ENCODE results near the gene BEND7. TPM values are rescaled to one million over a fixed set of nuclear protein-coding genes. Genes with fewer than 3 reads are reported as not detected.
"Not testable (repeated sequence)": the region's sequence is repeated elsewhere in the genome, so short reads cannot be mapped to it uniquely, and the experiment has no call there.

BEND7 gene
- total and polyA plus RNA-seq, 4 donors, result 4.9 to 27.6 (median 10.4) TPM

DNA sequence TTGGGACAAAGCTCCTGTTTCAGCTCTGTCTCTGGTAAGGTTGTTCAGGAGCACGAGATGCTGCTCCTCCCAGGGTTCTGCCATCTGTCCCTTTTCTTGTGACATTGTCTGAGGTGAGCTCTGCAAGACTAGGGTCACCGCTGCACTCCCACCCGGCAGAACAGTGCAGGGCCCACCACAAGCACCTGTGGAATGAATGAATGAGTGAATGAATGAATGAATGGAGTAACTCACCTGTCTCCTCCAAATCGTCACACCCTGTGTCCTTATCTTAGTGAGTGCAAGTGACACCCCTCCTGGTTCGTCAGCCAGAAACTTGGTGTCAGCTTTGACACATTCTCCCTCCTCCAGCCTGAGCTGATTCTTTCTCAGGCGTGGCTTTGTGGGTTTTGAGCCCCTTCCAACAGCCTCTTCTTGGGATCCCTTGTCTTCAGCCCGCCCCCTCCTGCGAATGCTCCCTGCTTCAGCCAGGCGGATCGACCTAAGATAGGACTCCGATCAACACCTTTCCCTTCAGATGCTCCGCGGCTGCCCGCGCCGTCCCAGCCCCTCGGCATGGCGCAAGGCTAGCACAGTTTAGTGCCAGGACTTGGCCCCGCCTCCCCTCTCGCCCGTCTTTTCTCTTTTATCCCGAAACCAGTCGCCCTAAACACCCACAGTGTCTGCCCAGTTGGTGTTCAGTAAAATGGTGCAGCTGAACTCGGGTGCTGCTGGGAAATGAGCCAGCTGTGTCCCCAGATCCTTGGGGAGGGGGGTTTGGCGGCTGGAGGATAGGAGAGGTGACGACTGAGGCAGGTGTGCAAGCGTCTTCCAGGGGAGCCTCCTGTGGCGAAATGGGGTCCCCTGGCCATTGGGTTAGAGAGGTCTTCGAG, 89.3 kb downstream of the BEND7 start:
- Histone ChIP-seq H3K27ac (ENCODE audit: low read depth in 1 of 2, low read length in 1 of 2) (no peak overlapping the region), H3K9me3 (ENCODE audit: control insufficient read depth in 4 of 4, insufficient read depth in 3 of 4, low read length in 3 of 4) (no peaks in the 10 kb centered on the region), H3K4me1 (ENCODE audit: control insufficient read depth in 5 of 5, insufficient read depth in 5 of 5, low read length in 5 of 5) (peaks cover 0 to 13% (median 2%) of the 10 kb centered on the region in 5 donors), H3K27me3 (ENCODE audit: control insufficient read depth in 3 of 3, insufficient read depth in 3 of 3, low read length in 2 of 3) (peaks cover 2 to 42% (median 36%) of the 10 kb centered on the region in 3 donors), H3K4me3 (no peak overlapping the region), H3K36me3 (ENCODE audit: control insufficient read depth in 4 of 4, insufficient read depth in 4 of 4, low read length in 4 of 4) (peaks cover 0 to 2% (median 0%) of the 10 kb centered on the region in 4 donors), H3K9ac (ENCODE audit: insufficient read depth in 1 of 2, low read length in 2 of 2) (no peak overlapping the region)
- TF ChIP-seq, protein P1, sequence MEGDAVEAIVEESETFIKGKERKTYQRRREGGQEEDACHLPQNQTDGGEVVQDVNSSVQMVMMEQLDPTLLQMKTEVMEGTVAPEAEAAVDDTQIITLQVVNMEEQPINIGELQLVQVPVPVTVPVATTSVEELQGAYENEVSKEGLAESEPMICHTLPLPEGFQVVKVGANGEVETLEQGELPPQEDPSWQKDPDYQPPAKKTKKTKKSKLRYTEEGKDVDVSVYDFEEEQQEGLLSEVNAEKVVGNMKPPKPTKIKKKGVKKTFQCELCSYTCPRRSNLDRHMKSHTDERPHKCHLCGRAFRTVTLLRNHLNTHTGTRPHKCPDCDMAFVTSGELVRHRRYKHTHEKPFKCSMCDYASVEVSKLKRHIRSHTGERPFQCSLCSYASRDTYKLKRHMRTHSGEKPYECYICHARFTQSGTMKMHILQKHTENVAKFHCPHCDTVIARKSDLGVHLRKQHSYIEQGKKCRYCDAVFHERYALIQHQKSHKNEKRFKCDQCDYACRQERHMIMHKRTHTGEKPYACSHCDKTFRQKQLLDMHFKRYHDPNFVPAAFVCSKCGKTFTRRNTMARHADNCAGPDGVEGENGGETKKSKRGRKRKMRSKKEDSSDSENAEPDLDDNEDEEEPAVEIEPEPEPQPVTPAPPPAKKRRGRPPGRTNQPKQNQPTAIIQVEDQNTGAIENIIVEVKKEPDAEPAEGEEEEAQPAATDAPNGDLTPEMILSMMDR (IDR thresholded peaks at IDR 0.05; ENCODE audit: control extremely low read depth, extremely low read depth), result no peak
- 22 to 31% methylated on average over 29 of the region's 29 CpGs for WGBS, 2 donors
- ATAC-seq (ENCODE audit: insufficient read depth, low FRiP score), result peak; percentile 56
- DNase-seq, result no peak

DNA sequence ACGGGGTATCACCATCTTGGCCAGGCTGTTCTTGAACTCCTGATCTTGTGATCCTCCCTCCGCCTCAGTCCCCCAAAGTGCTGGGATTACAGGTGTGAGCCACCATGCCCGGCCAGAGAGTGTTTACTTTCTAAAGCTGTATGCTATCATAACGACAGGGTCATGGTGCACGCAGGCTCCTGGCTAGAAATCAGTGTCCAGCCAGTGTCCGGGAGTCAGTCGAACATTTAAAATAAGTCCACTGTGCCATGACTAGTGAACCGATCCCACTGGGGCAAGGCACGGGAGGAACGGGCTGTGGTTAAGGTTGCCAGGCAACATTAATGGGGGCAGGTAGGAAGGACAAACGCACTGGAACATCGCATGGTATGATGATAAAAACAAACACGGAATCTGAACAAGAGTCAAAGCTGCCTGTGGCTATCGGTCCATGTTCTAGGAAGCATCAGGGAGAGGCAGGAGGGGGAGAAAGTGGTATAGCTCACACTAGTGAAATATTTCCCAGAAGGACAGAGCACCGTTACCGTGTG, 91.7 kb downstream of the BEND7 start:
- Histone ChIP-seq H3K4me3 (no peak overlapping the region), H3K27ac (ENCODE audit: low read depth in 1 of 2, low read length in 1 of 2) (no peak overlapping the region), H3K27me3 (ENCODE audit: control insufficient read depth in 3 of 3, insufficient read depth in 3 of 3, low read length in 2 of 3) (peaks cover 2 to 34% (median 31%) of the 10 kb centered on the region in 3 donors), H3K4me1 (ENCODE audit: control insufficient read depth in 5 of 5, insufficient read depth in 5 of 5, low read length in 5 of 5) (peaks cover 0 to 13% (median 2%) of the 10 kb centered on the region in 5 donors), H3K9ac (ENCODE audit: insufficient read depth in 1 of 2, low read length in 2 of 2) (no peak overlapping the region), H3K9me3 (ENCODE audit: control insufficient read depth in 4 of 4, insufficient read depth in 3 of 4, low read length in 3 of 4) (no peaks in the 10 kb centered on the region), H3K36me3 (ENCODE audit: control insufficient read depth in 4 of 4, insufficient read depth in 4 of 4, low read length in 4 of 4) (no peaks in the 10 kb centered on the region)
- DNase-seq, result no peak
- TF ChIP-seq, protein P1 (IDR thresholded peaks at IDR 0.05; ENCODE audit: control extremely low read depth, extremely low read depth), result no peak
- ATAC-seq (ENCODE audit: insufficient read depth, low FRiP score), result no peak
- WGBS, 2 donors, result 67 to 77% methylated on average over 16 of the region's 16 CpGs

DNA sequence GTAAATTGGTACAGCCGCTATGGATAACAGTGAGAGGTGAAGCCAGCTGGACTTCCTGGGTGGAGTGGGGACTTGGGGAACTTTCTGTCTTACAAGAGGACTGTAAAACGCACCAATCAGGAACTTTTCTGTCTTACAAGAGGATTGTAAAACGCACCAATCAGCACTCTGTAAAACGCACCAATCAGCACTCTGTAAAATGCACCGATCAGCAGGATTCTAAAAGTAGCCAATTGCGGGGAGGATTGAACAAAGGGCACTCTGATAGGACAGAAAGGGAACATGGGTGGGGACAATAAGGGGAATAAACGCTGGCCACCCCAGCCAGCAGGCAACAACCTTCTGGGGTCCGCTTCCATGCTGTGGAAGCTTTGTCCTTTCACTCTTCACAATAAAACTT, 100.9 kb downstream of the BEND7 start:
- DNase-seq; H3K27me3 ChIP-seq (ENCODE audit: control insufficient read depth in 3 of 3, insufficient read depth in 3 of 3, low read length in 2 of 3); H3K4me1 ChIP-seq (ENCODE audit: control insufficient read depth in 5 of 5, insufficient read depth in 5 of 5, low read length in 5 of 5); H3K4me3 ChIP-seq; H3K9me3 ChIP-seq (ENCODE audit: control insufficient read depth in 4 of 4, insufficient read depth in 3 of 4, low read length in 3 of 4); H3K9ac ChIP-seq (ENCODE audit: insufficient read depth in 1 of 2, low read length in 2 of 2); H3K27ac ChIP-seq (ENCODE audit: low read depth in 1 of 2, low read length in 1 of 2); H3K36me3 ChIP-seq (ENCODE audit: control insufficient read depth in 4 of 4, insufficient read depth in 4 of 4, low read length in 4 of 4); ATAC-seq (ENCODE audit: insufficient read depth, low FRiP score): not testable (repeated sequence)
- 93 to 94% methylated on average over 8 of the region's 8 CpGs for WGBS, 2 donors

DNA sequence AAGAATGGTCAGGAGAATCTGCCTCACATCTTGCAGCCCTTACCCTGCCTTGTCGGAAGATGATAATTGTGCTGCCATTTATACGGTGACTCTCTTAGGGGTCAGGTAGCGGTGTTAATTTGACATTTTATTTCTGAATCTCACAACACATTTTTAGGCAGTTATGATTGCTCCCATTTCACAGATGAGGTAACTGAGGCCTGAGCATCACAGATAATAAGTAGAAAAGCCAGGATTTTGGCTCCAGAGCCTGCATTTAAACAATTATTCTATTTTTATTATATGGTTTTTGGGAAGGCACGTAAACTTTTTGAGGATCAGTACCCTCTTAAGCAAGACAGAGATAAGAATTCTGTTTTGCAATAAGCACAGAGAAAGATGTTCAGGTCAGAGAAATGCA, 103.4 kb downstream of the BEND7 start:
- H3K9me3 ChIP-seq (ENCODE audit: control insufficient read depth in 4 of 4, insufficient read depth in 3 of 4, low read length in 3 of 4), result peaks cover 0 to 4% (median 2%) of the 10 kb centered on the region in 4 donors
- no peak overlapping the region for H3K9ac ChIP-seq (ENCODE audit: insufficient read depth in 1 of 2, low read length in 2 of 2)
- H3K36me3 ChIP-seq (ENCODE audit: control insufficient read depth in 4 of 4, insufficient read depth in 4 of 4, low read length in 4 of 4), result no peaks in the 10 kb centered on the region
- H3K4me1 ChIP-seq (ENCODE audit: control insufficient read depth in 5 of 5, insufficient read depth in 5 of 5, low read length in 5 of 5), result peaks cover 0 to 2% (median 0%) of the 10 kb centered on the region in 5 donors
- H3K27me3 ChIP-seq (ENCODE audit: control insufficient read depth in 3 of 3, insufficient read depth in 3 of 3, low read length in 2 of 3), result no peaks in the 10 kb centered on the region
- ATAC-seq (ENCODE audit: insufficient read depth, low FRiP score) (no peak), DNase-seq (no peak)
- no peak overlapping the region for H3K27ac ChIP-seq (ENCODE audit: low read depth in 1 of 2, low read length in 1 of 2)
- no peak overlapping the region for H3K4me3 ChIP-seq
- TF ChIP-seq, protein P1 (IDR thresholded peaks at IDR 0.05; ENCODE audit: control extremely low read depth, extremely low read depth), result no peak
- 48 to 57% methylated on average over 4 of the region's 4 CpGs for WGBS, 2 donors

Measured in lung (tissue), 12 donors.